Testis (tissue), 2 donors: ENCODE data around the gene VWDE.

Source experiments
- CTCF ChIP-seq, 3 experiments: fragments of 450-650 bp in 2 of 3; fragments of 200-600 bp in 1 of 3; sonication (generic) in 1 of 3; IDR thresholded peaks; one replicate each; pipeline ENCODE4 v1.5.1; 2016 to 2019; ENCODE audit warnings: antibody characterized with exemption in 3 of 3, mild to moderate bottlenecking in 2 of 3, moderate library complexity in 1 of 3
- POLR2A ChIP-seq: fragments of 450-650 bp; IDR thresholded peaks from one replicate; pipeline ENCODE4 v1.6.1; 2017; ENCODE audit warnings: antibody characterized with exemption, mild to moderate bottlenecking, moderate library complexity

- TF ChIP-seq CTCF (IDR thresholded peaks at IDR 0.05) (no peak), POLR2A (no peak)
Observed at GRCh38 chr7:12337095-12337494, 66.6 kb downstream of the VWDE start.
